SIG-M5 (cell line): ENCODE results near the gene LMAN1L.

Source experiments
- DNase-seq: peaks from one replicate; lab custom pipeline; 2025; lab: John Stamatoyannopoulos, UW

The LMAN1L gene

GRCh38 chr15:74812533-74812932 lies at the start of gene LMAN1L:
Gene LMAN1L (plus strand): TSS chr15:74812835. CDS start chr15:74812855, 20 bp downstream.
- no peak for DNase-seq

GRCh38 chr15:74763416-74763815 lies 49.2 kb upstream of the LMAN1L start:
- no peak for DNase-seq

- DNase-seq = no peak
These were observed 45.2 kb upstream of the LMAN1L start for GRCh38 chr15:74767167-74768098.

GRCh38 chr15:74768099-74768770 lies 44.4 kb upstream of the LMAN1L start:
- DNase-seq = no peak

GRCh38 chr15:74768771-74769342 lies 43.8 kb upstream of the LMAN1L start:
- no peak for DNase-seq

GRCh38 chr15:74769463-74770025 lies 43.1 kb upstream of the LMAN1L start:
- DNase-seq = no peak

GRCh38 chr15:74770211-74770903 lies 42.3 kb upstream of the LMAN1L start:
- DNase-seq = no peak

GRCh38 chr15:74773329-74773728 lies 39.3 kb upstream of the LMAN1L start:
- no peak for DNase-seq

- DNase-seq = no peak
These were observed 38.8 kb upstream of the LMAN1L start for GRCh38 chr15:74773731-74774252.

GRCh38 chr15:74775132-74775562 lies 37.5 kb upstream of the LMAN1L start:
- no peak for DNase-seq

GRCh38 chr15:74775894-74776293 lies 36.7 kb upstream of the LMAN1L start:
- no peak for DNase-seq

GRCh38 chr15:74776821-74777768 lies 35.5 kb upstream of the LMAN1L start:
- no peak for DNase-seq

- DNase-seq = no peak
These were observed 34.7 kb upstream of the LMAN1L start for GRCh38 chr15:74777769-74778598.

GRCh38 chr15:74778599-74778970 lies 34.0 kb upstream of the LMAN1L start:
- no peak for DNase-seq

GRCh38 chr15:74779162-74779648 lies 33.4 kb upstream of the LMAN1L start:
- no peak for DNase-seq

GRCh38 chr15:74780523-74781430 lies 31.9 kb upstream of the LMAN1L start:
- DNase-seq = peak; percentile 66

- no peak for DNase-seq
These were observed 31.0 kb upstream of the LMAN1L start, which contains the start of gene CSK for GRCh38 chr15:74781431-74782258. Gene CSK (plus strand): TSS chr15:74782080. CDS start chr15:74798298, 16,218 bp downstream.
